GM10266 (cell line): ENCODE measurements around the gene HES5.

Experiments
- DNase-seq: peaks from one replicate; pipeline ENCODE4 v3.0.0; 2012; ENCODE audit errors: extremely low spot score
- TF ChIP-seq, protein P1 (sequence below): IDR thresholded peaks from 2 replicates; pipeline ENCODE4 v1.5.1; 2012; ENCODE audit warnings: mild to moderate bottlenecking, low read depth; ENCODE audit not compliant: control insufficient read depth, insufficient read depth; ENCODE audit errors: missing control alignments

HES5 gene

DNA sequence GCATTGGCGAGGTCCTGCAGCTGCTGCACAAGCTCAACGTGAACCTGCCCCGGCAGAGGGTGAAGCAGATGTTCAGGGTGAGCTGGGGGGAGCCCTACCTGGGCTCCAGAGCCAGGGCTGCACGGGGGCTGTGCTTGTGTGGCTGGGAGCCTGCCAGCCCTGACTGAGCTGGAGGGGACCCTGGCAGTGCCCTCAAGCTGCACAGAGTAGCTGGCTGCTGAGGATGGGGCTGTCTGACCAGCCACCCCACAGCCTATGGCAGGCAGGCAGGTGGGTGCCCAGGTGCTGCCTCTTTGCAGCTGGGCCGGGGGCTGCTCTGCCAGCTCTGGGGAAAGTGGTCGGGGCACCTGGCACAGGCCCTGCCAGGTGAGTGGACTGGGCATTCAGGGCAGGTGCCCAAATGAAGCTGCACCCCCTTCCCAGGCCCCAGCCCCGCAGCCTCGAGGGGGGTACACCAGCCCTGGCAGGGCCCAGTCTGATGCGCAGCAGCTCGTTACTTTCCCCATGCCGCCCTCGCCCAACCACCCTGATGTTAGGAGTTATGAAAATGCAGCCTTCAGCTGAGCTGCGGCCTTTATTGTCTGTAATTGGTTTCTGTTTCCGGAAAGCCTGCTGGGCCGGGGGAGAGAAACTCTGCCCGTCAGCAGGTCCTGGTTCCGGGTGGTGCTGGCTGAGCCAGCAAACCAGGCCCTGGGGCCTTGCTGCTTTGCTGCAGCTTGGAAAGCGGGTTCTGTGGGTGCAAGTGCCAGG, 49.7 kb downstream of the HES5 start:
- DNase-seq: no peak
- TF ChIP-seq, protein P1, sequence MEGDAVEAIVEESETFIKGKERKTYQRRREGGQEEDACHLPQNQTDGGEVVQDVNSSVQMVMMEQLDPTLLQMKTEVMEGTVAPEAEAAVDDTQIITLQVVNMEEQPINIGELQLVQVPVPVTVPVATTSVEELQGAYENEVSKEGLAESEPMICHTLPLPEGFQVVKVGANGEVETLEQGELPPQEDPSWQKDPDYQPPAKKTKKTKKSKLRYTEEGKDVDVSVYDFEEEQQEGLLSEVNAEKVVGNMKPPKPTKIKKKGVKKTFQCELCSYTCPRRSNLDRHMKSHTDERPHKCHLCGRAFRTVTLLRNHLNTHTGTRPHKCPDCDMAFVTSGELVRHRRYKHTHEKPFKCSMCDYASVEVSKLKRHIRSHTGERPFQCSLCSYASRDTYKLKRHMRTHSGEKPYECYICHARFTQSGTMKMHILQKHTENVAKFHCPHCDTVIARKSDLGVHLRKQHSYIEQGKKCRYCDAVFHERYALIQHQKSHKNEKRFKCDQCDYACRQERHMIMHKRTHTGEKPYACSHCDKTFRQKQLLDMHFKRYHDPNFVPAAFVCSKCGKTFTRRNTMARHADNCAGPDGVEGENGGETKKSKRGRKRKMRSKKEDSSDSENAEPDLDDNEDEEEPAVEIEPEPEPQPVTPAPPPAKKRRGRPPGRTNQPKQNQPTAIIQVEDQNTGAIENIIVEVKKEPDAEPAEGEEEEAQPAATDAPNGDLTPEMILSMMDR: no peak

- TF ChIP-seq, protein P1: no peak
- no peak for DNase-seq
Measured at GRCh38 chr1:2479618-2480017, 50.4 kb downstream of the HES5 start.

- TF ChIP-seq, protein P1: no peak
- DNase-seq: no peak
Measured at GRCh38 chr1:2479186-2479585, 50.9 kb downstream of the HES5 start.
